IPS DF 4.7 (cell line): Measurements from ENCODE around the gene HSPA5.
"Not testable (repeated sequence)": the region's sequence is repeated elsewhere in the genome, so short reads cannot be mapped to it uniquely, and the experiment has no call there.

Experiments used
- DNase-seq: peaks from one replicate; pipeline ENCODE4 v3.0.0-alpha.2; 2013; ENCODE audit warnings: low spot score; ENCODE audit errors: extremely low read depth

The HSPA5 gene

GRCh38 chr9:125243792-125244260 is 2.7 kb upstream of the HSPA5 start:
- no peak for DNase-seq

GRCh38 chr9:125241863-125242739 is 958 bp upstream of the HSPA5 start:
- no peak for DNase-seq

- no peak for DNase-seq
Observed at GRCh38 chr9:125240649-125240999, 519 bp downstream of the HSPA5 start.

- no peak for DNase-seq
Observed at GRCh38 chr9:125239631-125240597, 1.2 kb downstream of the HSPA5 start.

GRCh38 chr9:125238915-125239446 is 2.2 kb downstream of the HSPA5 start:
- DNase-seq: no peak

- DNase-seq: no peak
Observed at GRCh38 chr9:125238127-125238914, 2.8 kb downstream of the HSPA5 start.

GRCh38 chr9:125236520-125237159 is 4.5 kb downstream of the HSPA5 start:
- not testable (repeated sequence) for DNase-seq

- no peak for DNase-seq
Observed at GRCh38 chr9:125235804-125236519, 5.2 kb downstream of the HSPA5 start.

GRCh38 chr9:125234099-125234498 is 7.0 kb downstream of the HSPA5 start:
- not testable (repeated sequence) for DNase-seq

GRCh38 chr9:125233678-125234077 is 7.5 kb downstream of the HSPA5 start:
- DNase-seq: no peak

GRCh38 chr9:125227761-125228160 is 13.4 kb downstream of the HSPA5 start:
- no peak for DNase-seq

GRCh38 chr9:125224858-125225257 is 16.3 kb downstream of the HSPA5 start:
- not testable (repeated sequence) for DNase-seq

GRCh38 chr9:125218621-125219020 is 22.5 kb downstream of the HSPA5 start:
- DNase-seq: no peak

GRCh38 chr9:125214186-125214585 is 27.0 kb downstream of the HSPA5 start:
- no peak for DNase-seq

GRCh38 chr9:125204477-125204876 is 36.7 kb downstream of the HSPA5 start:
- no peak for DNase-seq

- DNase-seq: no peak
Observed at GRCh38 chr9:125202846-125203618, 38.1 kb downstream of the HSPA5 start.

- DNase-seq: peak; percentile 74
Observed at GRCh38 chr9:125200216-125201047, 40.7 kb downstream of the HSPA5 start, which contains the start of gene RABEPK. TSS of gene RABEPK (plus strand) at chr9:125200542. CDS start at chr9:125203014, 2,472 bp downstream.

GRCh38 chr9:125195591-125195990 is 45.6 kb downstream of the HSPA5 start:
- not testable (repeated sequence) for DNase-seq
